OCI-LY1 (cell line): ENCODE data around the gene CDH4.
A peak's percentile ranks its signal among the peaks of the same experiment; 100 is the strongest.
"Not testable (repeated sequence)": the region's sequence is repeated elsewhere in the genome, so short reads cannot be mapped to it uniquely, and the experiment has no call there.

Source experiments
- H2AFZ ChIP-seq: fragments of 200-600 bp; sonication (generic), shearing (Covaris generic); 2 replicates; pipeline ENCODE4 v1.6.0; 2014; ENCODE audit warnings: antibody characterized with exemption, mild to moderate bottlenecking, low read length
- H3F3A ChIP-seq: fragments of 200-600 bp; sonication (generic), shearing (Covaris generic); 2 replicates; pipeline ENCODE4 v1.6.0; 2014; ENCODE audit warnings: mild to moderate bottlenecking, antibody characterized with exemption, low read length, moderate library complexity; ENCODE audit not compliant: insufficient read depth
- H3K27ac ChIP-seq: fragments of 200-600 bp; sonication (generic); 2 replicates; pipeline ENCODE4 v1.5.1; 2014; ENCODE audit warnings: low read length, mixed run types, mild to moderate bottlenecking, low read depth; ENCODE audit not compliant: poor library complexity, severe bottlenecking
- H3K27me3 ChIP-seq: fragments of 200-600 bp; sonication (generic); 2 replicates; pipeline ENCODE4 v1.6.0; 2014; ENCODE audit warnings: antibody characterized with exemption, mild to moderate bottlenecking, low read length, moderate library complexity; ENCODE audit not compliant: insufficient read depth
- H3K36me3 ChIP-seq: fragments of 200-600 bp; sonication (generic); 2 replicates; pipeline ENCODE4 v1.6.1; 2014; ENCODE audit warnings: mild to moderate bottlenecking, antibody characterized with exemption, low read length, moderate library complexity, mixed read lengths; ENCODE audit not compliant: insufficient read depth
- H3K4me1 ChIP-seq: fragments of 200-600 bp; sonication (generic); 2 replicates; pipeline ENCODE4 v1.5.1; 2014; ENCODE audit warnings: mild to moderate bottlenecking, low read length, moderate library complexity; ENCODE audit not compliant: insufficient read depth, severe bottlenecking
- H3K4me2 ChIP-seq: fragments of 200-600 bp; sonication (generic), shearing (Covaris generic); 2 replicates; pipeline ENCODE4 v1.6.1; 2014; ENCODE audit warnings: low read length
- H3K4me3 ChIP-seq: fragments of 200-600 bp; sonication (generic); 2 replicates; pipeline ENCODE4 v1.5.1; 2014; ENCODE audit warnings: low read length, low read depth, mild to moderate bottlenecking, mixed read lengths; ENCODE audit not compliant: poor library complexity, severe bottlenecking
- H3K79me2 ChIP-seq: fragments of 200-600 bp; shearing (Covaris generic); 2 replicates; pipeline ENCODE4 v1.6.1; 2016; ENCODE audit warnings: mixed run types, low read length, mixed read lengths; ENCODE audit not compliant: insufficient read depth
- H3K9ac ChIP-seq: fragments of 200-600 bp; sonication (generic), shearing (Covaris generic); 2 replicates; pipeline ENCODE4 v1.6.1; 2014; ENCODE audit warnings: mild to moderate bottlenecking, low read length, mixed read lengths
- H3K9me2 ChIP-seq: fragments of 200-600 bp; sonication (generic), shearing (Covaris generic); 2 replicates; pipeline ENCODE4 v1.6.1; 2014; ENCODE audit warnings: low read depth, mild to moderate bottlenecking, low read length, mixed read lengths
- H3K9me3 ChIP-seq: fragments of 200-600 bp; shearing (Covaris generic); 2 replicates; pipeline ENCODE4 v1.6.1; 2014; ENCODE audit warnings: low read length, mixed read lengths
- H4K20me1 ChIP-seq: fragments of 200-600 bp; sonication (generic), shearing (Covaris generic); 2 replicates; pipeline ENCODE4 v1.6.0; 2016; ENCODE audit warnings: mild to moderate bottlenecking, low read length; ENCODE audit not compliant: insufficient read depth
- EZH2 ChIP-seq: fragments of 200-600 bp; sonication (generic), shearing (Covaris generic); IDR thresholded peaks from 2 replicates; pipeline ENCODE4 v1.8.0; 2017; ENCODE audit warnings: borderline replicate concordance, mixed run types, mild to moderate bottlenecking, antibody characterized with exemption, low read length, moderate library complexity, mixed read lengths
- TF ChIP-seq, protein P1 (sequence below): fragments of 200-600 bp; sonication (generic), shearing (Covaris generic); IDR thresholded peaks from 2 replicates; pipeline ENCODE4 v1.5.1; 2017; ENCODE audit warnings: mild to moderate bottlenecking, antibody characterized with exemption, low read length, moderate library complexity, mixed read lengths

The CDH4 gene

DNA sequence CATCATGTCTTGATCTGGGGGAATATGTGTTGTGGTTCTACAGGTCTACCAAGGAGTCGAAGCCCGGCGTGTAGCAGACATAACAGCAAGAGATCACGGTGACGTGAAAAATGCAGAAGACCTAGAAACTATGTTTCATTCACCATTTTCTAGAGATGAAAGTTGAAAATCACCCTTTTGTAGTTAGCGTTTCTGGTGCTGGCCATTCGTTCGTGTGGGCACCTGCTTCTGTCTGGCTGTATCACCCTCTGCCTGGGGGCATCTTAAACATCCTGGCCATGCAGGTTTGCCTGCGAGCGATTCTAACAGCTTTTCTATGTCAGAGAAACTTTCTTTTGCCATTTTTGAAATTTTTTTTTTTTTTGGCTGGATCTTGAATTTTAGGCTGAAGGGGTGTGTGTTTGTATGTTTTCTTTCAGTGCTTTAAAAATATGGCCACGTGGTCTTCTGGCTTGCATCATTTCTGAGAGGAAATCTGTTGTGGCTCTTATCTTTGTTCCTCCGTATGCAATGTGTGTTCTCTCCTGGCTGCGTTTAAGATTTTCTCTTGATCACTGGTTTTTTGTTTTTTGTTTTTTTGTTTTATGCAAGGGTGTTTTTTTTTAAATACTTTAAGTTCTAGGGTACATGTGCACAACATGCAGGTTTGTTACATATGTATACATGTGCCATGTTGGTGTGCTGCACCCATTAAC is 226.7 kb downstream of the CDH4 start:
- H2AFZ ChIP-seq, result no peak overlapping the region
- no peaks in the 10 kb centered on the region for H3K79me2 ChIP-seq
- no peaks in the 10 kb centered on the region for H3F3A ChIP-seq
- no peak overlapping the region for H3K4me2 ChIP-seq
- no peaks in the 10 kb centered on the region for H3K4me1 ChIP-seq
- no peaks in the 10 kb centered on the region for H4K20me1 ChIP-seq
- no peaks in the 10 kb centered on the region for H3K9me2 ChIP-seq
- 0 out of 2 replicates have a peak, but pooled peaks cover 6% of the 10 kb centered on the region for H3K27me3 ChIP-seq
- no peak overlapping the region for H3K9ac ChIP-seq
- H3K27ac ChIP-seq, result no peak overlapping the region
- TF ChIP-seq EZH2, result no peak
- TF ChIP-seq, protein P1, sequence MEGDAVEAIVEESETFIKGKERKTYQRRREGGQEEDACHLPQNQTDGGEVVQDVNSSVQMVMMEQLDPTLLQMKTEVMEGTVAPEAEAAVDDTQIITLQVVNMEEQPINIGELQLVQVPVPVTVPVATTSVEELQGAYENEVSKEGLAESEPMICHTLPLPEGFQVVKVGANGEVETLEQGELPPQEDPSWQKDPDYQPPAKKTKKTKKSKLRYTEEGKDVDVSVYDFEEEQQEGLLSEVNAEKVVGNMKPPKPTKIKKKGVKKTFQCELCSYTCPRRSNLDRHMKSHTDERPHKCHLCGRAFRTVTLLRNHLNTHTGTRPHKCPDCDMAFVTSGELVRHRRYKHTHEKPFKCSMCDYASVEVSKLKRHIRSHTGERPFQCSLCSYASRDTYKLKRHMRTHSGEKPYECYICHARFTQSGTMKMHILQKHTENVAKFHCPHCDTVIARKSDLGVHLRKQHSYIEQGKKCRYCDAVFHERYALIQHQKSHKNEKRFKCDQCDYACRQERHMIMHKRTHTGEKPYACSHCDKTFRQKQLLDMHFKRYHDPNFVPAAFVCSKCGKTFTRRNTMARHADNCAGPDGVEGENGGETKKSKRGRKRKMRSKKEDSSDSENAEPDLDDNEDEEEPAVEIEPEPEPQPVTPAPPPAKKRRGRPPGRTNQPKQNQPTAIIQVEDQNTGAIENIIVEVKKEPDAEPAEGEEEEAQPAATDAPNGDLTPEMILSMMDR, result no peak
- no peak overlapping the region for H3K4me3 ChIP-seq
- no peaks in the 10 kb centered on the region for H3K9me3 ChIP-seq
- no peaks in the 10 kb centered on the region; the same call in 1 of the 2 replicates for H3K36me3 ChIP-seq

DNA sequence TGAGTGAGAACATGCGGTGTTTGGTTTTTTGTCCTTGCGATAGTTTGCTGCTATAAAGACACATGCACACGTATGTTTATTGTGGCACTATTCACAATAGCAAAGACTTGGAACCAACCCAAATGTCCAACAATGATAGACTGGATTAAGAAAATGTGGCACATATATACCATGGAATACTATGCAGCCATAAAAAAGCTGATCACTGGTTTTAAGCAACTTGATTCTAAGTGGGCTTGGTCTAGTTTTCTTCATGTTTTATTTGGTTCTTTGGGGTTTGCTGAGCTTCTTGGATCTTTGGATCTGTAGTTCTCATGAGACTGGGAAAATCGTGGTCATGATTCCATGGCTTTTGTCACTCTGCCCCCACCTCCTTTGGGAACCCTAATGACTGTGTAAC is 227.4 kb downstream of the CDH4 start:
- not testable (repeated sequence) for H3K36me3 ChIP-seq, H3K27me3 ChIP-seq, H2AFZ ChIP-seq, H4K20me1 ChIP-seq, H3K4me2 ChIP-seq, H3K4me3 ChIP-seq, H3K27ac ChIP-seq, H3K79me2 ChIP-seq, H3K9me2 ChIP-seq, H3K9me3 ChIP-seq, H3F3A ChIP-seq, H3K9ac ChIP-seq, H3K4me1 ChIP-seq

DNA sequence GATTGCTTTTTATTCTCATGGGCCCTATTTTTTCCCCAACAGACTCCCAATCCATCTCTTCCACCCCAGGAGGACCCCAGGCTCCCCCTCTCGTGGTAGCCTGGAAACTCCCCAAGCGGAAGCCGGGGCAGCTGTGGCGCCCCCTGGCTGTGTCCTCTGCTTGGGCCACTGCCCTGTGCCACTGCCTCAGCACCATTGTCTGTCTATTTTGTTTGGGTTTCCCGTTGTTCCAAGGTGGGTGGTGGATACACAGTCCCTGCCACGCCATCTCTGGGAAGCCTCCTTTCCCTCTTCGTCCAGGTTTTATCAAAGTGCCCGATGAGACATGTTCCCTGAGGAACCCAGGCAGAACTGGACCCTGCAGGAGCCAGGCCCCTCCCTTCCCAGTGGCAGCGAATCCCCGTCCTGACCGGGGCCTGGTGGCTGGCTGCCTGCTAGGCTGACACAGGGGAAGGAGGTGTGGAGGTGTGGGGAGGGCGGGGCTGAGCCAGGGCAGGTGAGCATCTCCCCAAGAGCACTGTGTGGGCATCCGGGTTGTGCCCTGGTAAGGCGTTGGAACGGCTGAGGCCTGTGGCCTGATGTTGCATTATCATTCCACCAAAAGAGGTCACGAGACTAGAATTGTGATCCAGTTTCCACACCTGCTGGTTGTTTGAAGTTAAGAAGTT is 228.2 kb downstream of the CDH4 start:
- Histone ChIP-seq H3K27ac (no peak overlapping the region), H3K9me2 (no peaks in the 10 kb centered on the region), H3K4me3 (no peak overlapping the region), H3K4me1 (no peaks in the 10 kb centered on the region), H3K9me3 (no peaks in the 10 kb centered on the region), H2AFZ (no peak overlapping the region), H3F3A (no peaks in the 10 kb centered on the region), H3K36me3 (no peaks in the 10 kb centered on the region; the same call in 1 of the 2 replicates), H3K27me3 (0 out of 2 replicates have a peak, but pooled peaks cover 6% of the 10 kb centered on the region), H3K79me2 (no peaks in the 10 kb centered on the region), H3K4me2 (no peak overlapping the region), H4K20me1 (no peaks in the 10 kb centered on the region), H3K9ac (no peak overlapping the region)
- no peak for TF ChIP-seq EZH2
- TF ChIP-seq, protein P1, result peak; percentile 8; the same call in 1 of the 2 replicates
